GM21515 (cell line): ENCODE results near the gene TRIM46.
"Not testable (repeated sequence)": the region's sequence is repeated elsewhere in the genome, so short reads cannot be mapped to it uniquely, and the experiment has no call there.

Experiments
- ATAC-seq: cut with Tn5 transposase; IDR thresholded peaks from one replicate; pipeline ENCODE4 v1.9.1; 2021; ENCODE audit not compliant: unreplicated experiment

The TRIM46 gene

DNA sequence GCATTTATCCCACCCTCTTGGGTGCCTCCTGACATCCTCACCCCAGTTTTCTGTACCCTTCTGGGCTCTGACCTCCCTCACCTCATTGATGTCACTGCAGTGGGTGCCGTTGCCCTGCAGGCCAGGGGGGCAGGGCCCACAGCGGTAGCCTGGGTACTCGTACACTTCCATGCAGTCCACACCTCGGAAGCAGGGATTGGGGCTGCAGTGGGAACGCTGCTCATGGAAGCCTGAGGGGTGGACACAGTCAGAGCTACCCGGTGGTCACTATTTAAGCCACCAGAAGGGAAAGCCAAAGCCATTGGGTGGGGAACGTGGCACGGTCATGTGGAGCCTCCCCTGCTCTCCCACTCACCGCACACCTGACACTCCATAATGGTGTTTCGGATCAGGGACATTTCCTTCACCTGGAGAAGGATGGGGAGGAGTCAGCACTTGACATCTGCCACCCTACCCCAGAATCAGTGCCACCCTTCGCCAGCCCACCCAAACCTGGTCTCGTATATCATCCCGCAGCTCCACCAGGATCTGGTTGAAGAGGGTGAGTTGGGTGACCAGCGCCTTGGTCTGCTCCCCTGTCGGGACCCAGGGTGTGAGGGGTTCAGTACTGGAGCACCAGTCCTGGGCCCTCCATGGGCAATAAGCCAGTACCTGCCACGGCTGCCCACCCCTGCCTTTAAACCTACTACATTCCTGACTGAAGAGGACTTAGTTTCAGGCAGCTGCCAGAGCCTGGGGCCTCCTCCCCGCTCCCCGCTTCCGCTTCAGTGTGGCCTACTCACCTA is 29.3 kb downstream of the TRIM46 start:
- no peak for ATAC-seq

DNA sequence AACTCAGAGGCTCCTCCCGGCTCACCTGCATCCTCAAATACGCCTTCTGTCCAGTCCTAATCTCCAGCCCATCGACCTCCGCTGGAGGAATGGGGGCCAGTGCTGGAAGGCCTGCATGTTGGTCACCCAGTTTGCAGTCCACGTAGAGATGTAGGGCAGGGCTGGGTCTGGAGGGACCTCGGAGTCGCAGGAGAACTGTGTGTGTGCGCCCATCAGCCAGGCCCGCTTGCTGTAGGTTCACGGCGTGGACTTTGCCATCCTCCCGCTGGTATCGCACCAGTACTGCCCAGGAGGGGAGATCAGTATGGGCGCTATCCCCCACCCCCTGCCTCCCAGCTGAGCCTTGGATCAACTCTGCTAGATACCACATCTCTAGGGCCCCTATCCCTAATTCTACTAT is 31.4 kb downstream of the TRIM46 start:
- no peak for ATAC-seq

DNA sequence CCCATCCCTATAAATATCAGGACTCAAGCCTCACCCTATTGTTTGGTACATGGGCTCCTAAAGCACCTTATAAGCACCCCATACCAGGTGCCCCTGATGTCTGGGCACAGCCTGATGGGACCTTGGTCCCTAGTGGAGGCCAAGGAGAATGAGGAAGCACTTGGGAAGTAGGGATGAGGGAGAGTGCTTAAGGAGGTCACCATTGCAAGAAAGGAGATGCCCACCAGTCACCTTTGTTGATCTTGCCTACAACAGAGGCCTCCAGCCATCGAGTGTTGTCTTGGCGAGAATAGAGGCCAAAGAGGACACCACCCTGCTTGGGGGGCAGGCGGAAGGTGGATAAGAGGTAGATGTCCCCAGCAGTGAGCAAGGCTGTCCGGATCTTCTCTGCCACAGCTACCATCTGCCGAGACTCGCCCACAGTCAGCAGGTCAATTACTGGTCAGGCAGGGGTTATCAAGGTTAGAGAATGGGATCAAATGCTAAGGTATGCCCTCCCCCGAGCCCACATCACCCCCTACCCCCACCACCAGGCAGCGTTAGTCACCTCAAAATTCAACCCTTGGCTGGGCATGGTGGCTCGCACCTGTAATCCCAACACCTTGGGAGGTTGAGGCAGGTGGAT is 32.4 kb downstream of the TRIM46 start:
- ATAC-seq, result no peak

DNA sequence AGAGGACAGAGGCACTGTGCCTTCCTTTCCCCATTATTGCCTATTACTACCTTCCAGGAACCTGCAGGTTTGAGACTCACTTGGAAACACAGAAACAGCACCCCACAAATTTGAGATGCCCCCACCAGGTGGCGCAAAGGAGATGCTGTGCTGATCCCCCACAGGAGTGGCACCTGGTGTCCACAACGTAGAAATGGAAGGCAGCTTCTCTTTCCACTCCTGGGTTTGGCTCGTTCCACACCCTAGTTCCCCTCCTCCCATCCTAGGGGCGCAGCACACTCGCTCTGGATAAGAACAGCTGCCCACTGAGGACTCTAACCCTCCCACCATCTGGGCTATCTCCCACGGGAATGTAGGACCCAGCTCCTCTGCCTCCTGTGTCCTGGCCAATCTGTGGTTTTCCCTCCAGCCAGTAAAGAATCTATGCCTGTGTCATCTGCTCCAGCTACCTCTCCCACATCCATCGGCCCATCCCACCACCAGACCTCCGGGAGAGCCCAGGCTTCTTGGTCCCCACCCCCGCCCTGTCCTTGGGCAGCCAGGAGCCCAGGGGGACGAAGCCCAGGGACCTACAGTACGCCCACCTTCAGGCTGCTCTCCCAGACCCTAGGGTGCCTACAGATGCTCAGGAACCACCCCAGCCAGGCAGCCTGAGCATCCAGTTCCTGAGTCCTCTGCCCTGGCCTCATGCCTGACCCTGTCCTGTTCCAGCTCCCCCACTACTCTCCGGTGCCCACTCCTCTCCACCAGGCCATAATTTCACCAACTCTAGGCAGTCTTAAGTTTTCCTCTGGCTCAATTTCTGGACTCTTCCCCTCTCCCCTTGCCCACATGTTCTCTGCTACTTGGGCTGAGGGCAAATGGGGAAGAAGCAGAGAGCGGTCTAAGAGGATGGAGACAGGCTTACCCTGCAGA is 33.5 kb downstream of the TRIM46 start:
- ATAC-seq, result no peak

DNA sequence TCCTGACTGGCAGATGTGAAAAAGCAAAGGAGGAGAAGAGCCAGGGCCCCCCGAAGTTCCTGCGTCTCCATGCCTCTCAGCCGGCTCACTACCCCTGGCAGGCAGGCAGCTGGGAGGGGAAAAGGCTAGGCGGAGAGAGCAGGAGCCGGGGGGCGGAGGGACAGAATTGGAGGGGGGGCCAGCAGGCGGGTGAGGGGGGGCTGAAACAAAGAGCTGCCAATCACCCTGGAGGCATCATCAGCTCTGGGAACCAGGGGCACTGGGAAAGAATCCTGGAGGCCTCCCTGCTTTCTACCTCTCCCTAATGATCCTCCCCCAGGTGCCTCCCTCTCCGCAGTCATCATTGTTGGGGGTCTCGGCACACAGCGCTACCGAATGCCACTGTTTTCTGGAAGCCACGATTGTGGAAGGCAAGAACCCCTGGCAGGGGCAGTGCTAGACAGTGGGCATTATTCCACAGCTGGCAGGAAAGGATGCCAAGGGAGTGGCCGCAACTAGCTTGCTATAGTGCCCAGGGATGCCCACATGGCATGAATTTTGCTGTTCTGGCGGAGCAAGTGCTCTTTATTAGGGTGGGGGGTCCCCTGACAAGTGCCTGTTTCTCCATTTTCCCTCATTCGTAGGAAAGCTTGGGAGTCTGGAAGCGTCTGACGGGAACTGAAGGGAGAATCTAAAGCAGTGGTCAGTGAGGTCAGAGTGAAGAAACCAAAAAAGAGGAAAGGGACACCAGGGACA is 34.3 kb downstream of the TRIM46 start, which contains the start of gene THBS3:
TSS of gene THBS3 (minus strand) at position 92 of the 735 bp plus-strand sequence. CDS start at position 71, 21 bp downstream.
- no peak for ATAC-seq

DNA sequence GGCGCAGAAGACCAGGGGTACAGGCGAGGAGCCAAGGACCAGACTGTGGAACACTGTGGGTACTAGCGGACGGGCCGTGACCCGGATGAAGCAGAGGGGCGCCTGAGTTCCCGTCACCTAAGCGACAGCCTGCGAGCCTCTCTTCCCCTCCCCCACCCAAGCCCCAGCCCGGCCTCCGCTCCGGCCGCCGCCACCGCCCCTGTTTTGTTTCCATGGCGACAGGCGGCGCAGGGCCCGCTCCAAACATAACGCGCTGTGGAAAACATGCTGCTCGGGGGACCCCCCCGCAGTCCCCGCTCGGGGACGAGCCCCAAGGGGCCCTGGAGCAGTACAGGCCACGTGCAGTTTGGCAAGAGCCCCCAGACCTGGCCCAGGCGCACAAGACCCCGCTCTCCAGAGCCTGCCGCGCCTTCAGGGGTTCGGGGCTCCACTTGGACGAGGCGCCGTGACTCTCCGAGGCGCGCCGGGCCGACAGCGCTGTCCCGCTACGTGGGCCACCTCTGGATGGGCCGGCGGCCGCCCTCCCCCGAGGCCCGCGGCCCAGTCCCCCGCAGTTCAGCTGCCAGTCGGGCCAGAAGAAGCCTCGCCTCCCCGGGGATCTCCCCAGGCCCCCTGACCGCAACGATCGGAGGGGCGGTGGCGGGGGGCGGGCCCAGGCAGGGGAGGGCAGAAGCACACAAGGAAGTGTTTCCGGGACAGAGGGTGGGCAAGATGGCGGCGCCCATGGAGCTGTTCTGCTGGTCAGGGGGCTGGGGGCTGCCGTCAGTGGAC is 35.1 kb downstream of the TRIM46 start, which contains the start of gene MTX1:
TSS of gene MTX1 (plus strand) at position 155 of the 771 bp plus-strand sequence. CDS start at position 265, 110 bp downstream.
- ATAC-seq, result peak; percentile 61

DNA sequence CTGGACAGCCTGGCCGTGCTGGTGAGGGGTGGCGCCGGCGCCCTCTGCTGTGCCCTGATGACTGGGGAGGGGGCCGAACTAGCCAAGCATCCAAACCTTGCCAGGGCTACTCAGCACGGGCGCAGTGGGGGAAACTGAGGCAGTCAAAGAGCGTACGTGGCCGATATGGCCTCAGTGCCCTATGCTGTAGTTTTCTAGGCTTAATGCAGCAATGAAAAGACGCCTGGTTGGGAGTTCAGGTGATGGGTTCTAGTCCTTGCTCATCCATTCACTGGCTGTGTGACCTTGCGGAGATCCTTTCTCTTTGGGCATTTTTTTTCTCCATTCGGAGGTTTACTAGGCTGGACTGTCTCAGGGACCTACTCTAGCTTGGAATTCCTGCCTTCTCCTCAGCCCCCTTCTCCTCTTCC is 35.7 kb downstream of the TRIM46 start:
- ATAC-seq, result no peak

DNA sequence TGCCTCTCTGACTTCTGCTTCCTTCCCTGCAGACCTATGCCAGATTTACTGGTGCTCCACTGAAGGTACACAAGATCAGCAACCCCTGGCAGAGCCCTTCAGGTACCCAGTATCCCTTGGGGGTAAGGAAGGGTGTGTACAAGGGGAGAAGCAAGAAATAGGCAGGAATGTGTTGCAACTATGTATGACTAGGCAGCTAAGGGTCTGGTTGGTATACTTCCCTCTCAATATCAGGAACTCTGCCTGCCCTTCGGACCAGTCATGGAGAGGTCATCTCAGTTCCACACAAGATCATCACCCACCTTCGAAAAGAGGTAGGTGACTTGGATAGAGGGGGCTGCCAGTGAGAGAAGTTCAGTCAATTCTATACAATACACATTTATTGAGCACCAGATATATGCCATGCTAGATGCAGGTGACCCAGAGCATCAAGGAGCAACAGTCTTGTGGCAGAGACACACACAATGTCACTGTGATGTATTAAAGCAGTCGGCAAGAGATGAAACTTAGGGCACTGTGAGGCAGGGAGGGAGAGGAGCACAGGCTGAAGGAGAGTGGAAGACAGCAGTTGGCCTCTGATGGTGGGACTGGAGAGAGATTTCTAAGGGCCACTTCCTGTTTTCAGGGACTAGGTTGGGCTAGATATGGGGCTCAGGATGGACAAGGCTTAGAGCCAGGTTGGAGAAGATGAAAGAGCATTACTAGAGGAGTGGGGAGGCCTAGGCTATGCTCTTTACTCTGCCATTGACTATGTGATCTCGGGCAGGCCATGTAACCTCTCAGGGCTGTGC is 36.9 kb downstream of the TRIM46 start:
- ATAC-seq, result no peak

DNA sequence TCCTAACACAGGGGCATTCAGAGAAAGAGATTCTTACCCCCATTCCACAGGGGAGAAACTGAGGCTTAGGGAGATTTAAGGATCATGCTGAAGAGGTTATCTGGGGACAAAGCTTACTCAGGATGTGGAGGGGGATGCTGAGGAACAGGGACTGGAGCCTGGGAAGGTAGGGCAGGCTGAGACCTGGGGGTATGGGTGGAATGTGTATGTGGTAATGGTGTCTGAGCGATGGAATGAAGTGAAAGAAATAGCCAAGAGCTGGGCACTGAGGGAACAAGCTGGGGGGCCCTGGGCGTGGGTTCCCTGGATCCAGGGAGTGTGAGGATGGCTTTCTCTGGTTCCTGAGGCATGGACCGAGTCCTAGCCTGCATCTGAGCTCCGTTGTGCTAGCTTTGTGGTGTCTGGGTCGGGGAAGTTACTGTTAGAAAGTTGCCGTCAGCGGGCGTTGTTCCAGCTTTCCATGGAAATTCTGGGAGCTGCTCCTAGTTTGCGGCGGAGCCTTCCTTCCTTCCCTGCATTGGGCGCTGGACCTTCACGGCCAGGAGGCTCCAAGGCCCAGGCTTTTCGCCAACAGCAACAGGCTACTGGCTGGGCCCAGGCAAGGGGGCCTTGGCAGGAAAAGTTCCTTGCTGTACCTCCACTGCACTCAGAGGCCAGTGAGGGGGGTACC is 37.9 kb downstream of the TRIM46 start:
- ATAC-seq, result not testable (repeated sequence)

DNA sequence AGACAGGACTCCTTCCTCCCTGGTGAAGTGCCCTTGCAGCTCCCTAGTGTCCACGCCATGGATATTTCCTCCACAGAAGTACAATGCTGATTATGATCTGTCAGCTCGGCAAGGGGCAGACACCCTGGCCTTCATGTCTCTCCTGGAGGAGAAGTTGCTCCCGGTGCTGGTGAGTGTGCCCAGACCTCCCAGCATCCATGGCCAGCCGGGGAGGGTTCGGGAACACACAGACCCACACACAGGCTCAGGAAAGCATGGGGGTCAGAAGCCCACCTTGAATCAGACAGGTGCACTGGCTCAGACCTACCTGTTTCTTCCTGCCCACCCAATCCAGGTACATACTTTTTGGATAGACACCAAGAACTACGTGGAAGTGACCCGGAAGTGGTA is 38.4 kb downstream of the TRIM46 start:
- ATAC-seq, result not testable (repeated sequence)

DNA sequence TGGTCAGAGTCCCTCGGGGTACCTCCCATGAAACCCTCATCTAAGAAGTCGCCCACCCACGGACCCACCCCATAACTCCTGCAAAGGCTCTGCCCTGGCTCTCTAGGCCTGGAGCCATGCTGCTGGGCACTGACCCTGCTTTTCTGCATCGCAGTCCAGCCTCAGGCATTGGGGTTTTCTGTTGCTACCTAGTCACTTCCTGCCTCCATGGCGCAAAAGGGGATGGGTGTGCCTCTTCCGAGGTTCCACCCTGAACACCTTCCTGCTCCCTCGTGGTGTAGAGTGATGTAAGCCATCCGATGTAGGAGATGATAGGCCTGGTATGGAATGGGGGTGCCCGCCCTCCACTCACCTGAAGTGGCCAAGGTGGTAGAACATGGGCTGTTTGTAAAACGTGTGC is 41.1 kb downstream of the TRIM46 start:
- ATAC-seq, result not testable (repeated sequence)

DNA sequence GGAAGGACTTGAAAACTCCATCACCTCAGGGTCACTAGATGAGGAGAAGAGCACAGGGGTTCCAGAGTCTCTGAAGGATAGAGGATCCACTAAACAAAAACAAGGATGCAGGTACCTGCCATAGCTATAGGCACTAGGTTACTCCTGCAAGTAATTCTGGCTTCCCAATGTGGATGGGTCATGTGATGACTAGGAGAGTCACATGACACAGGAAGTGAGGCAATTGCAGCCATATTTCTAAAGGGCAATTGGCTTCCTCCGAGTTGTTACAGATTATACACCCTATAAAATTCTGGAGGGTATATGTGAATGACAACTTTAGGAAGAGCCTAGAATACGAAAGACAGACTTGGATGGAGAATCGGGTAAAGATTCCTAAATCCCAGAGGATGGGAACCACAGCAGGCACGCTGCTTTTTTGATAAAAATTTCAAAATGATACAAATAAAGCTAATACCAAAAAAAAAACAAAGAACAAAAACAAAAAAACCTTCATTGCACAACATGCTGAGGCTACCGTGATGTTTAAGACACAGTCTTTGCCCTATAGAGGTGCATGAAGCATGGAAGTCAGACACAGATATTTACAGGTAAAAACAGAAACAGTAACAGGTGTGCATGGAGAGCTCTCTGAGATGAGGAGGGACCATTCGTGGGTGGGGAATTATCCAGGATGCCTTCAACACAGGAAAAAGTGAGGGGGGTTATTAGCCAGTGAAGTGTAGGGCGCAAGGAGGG is 45.4 kb downstream of the TRIM46 start:
- no peak for ATAC-seq

DNA sequence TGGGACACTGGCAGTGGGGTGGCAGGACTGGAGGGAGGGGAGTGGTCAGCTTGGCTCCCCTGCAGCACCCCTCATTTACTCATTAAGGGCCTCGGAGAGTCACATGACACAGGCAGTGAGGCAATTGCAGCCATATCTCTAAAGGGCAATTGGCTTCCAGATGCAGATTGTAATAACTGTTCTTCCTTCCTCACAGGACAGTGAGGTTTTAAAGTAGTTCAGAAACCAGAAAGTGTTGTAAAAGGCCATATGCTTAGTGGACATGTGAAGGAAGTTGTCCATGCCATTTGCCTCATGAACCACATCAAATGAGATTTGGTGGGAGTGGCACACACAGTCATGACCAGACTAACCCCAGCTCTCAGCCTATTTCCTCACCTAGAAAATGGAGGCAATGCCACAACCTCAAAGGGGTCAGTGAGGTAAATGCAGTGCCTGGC is 46.0 kb downstream of the TRIM46 start:
- no peak for ATAC-seq

DNA sequence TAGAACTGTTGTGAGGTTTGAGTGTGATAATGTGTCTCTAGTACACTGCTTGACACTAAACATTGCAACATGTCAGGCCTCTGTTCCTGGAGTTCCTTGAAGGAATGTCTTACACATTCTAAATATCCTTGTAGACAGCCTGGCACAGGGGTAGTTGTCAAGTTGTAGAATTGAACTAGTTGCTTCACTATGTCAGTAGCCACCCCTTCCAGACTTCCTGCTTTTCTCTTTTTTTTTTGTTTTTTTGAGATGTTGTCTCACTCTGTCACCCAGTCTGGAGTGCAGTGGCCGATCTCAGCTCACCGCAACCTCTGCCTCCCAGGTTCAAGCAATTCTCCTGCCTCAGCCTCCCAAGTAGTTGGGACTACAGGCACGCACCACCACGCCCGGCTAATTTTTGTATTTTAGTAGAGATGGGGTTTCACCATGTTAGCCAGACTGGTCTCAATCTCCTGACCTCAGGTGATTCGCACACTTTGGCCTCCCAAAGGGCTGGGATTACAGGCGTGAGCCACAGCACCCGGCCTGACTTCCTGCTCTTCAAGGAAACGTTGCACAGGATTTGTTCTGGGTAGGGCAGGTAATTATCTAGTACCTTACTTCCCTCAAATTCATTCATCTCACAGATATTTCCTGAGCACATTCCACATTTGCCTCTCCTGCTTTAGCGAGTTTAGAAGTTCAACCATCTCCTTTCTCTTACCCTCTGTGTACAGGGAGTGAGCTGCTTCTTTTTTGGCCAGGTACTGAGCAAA is 46.7 kb downstream of the TRIM46 start:
- ATAC-seq, result not testable (repeated sequence)

DNA sequence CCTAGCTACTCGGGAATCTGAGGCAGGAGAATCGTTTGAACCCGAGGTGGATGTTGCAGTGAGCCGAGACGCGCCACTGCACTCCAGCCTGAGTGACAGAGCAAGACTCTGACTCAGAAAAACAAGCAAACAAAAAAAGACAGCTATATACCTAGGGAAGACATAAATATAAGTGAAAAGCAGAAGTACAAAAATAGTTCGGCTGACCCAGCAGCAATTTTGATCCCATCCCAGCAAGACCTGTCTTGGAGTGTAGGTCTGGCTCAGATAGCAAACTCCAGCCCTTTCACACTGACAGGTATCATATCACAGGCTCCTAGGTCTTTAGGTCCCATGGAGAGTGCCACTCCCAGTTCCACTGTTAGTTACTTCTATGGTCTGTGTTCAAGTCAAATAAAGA is 49.4 kb downstream of the TRIM46 start:
- ATAC-seq, result no peak

DNA sequence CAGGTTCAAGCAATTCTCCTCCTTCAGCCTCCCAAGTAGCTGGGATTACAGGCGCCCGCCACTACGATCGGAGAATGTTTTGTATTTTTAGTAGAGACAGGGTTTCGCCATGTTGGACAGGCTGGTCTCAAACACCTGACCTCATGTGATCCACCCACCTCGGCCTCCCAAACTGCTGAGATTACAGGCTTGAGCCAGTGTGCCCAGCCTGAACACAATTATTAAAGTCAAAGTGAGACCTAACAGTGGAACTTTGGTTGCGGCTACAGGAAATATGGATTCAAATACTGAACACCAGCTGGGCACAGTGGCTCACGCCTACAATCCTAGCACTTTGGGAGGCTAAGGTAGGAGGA is 51.7 kb downstream of the TRIM46 start:
- not testable (repeated sequence) for ATAC-seq
